NAMALWA (cell line): ENCODE results near the gene MME.

Experiments used
- DNase-seq: peaks from one replicate; pipeline ENCODE4 v3.0.0-alpha.2; 2015; ENCODE audit warnings: low spot score

The MME gene

GRCh38 chr3:155079746-155080487 is at the start of gene MME:
Gene MME, plus strand, starts transcription at chr3:155080319. Its CDS starts 3,849 bp downstream, at chr3:155084168.
- peak; percentile 75 for DNase-seq

GRCh38 chr3:155031186-155031585 is 48.9 kb upstream of the MME start:
- no peak for DNase-seq

- no peak for DNase-seq
These were observed 47.2 kb upstream of the MME start for GRCh38 chr3:155032918-155033317.

- DNase-seq, result no peak
These were observed 45.3 kb upstream of the MME start for GRCh38 chr3:155034786-155035185.

GRCh38 chr3:155035553-155035952 is 44.6 kb upstream of the MME start:
- no peak for DNase-seq

- no peak for DNase-seq
These were observed 42.5 kb upstream of the MME start for GRCh38 chr3:155037508-155038202.

GRCh38 chr3:155038203-155038554 is 41.9 kb upstream of the MME start:
- DNase-seq, result no peak

- DNase-seq, result no peak
These were observed 33.2 kb upstream of the MME start for GRCh38 chr3:155046935-155047334.

GRCh38 chr3:155047672-155048071 is 32.4 kb upstream of the MME start:
- no peak for DNase-seq

GRCh38 chr3:155049959-155050358 is 30.2 kb upstream of the MME start:
- no peak for DNase-seq

- DNase-seq, result no peak
These were observed 27.6 kb upstream of the MME start for GRCh38 chr3:155052470-155052869.

- DNase-seq, result no peak
These were observed 26.4 kb upstream of the MME start for GRCh38 chr3:155053756-155054155.

- DNase-seq, result peak; percentile 12
These were observed 15.2 kb upstream of the MME start for GRCh38 chr3:155064920-155065319.

- DNase-seq, result peak; percentile 48
These were observed 14.6 kb upstream of the MME start for GRCh38 chr3:155065537-155065936.

- no peak for DNase-seq
These were observed 10.4 kb upstream of the MME start for GRCh38 chr3:155069729-155070128.

GRCh38 chr3:155070316-155070715 is 9.8 kb upstream of the MME start:
- no peak for DNase-seq

GRCh38 chr3:155070932-155071387 is 9.2 kb upstream of the MME start:
- DNase-seq, result no peak

- no peak for DNase-seq
These were observed 4.9 kb upstream of the MME start for GRCh38 chr3:155075200-155075599.

- no peak for DNase-seq
These were observed 3.2 kb upstream of the MME start for GRCh38 chr3:155076888-155077287.

GRCh38 chr3:155078711-155079467 is 1.2 kb upstream of the MME start:
- DNase-seq, result peak; percentile 43

GRCh38 chr3:155079468-155079745 is 712 bp upstream of the MME start:
- DNase-seq, result peak; percentile 82

GRCh38 chr3:155080692-155081091 is 573 bp downstream of the MME start:
- peak; percentile 64 for DNase-seq

GRCh38 chr3:155083313-155083905 is 3.3 kb downstream of the MME start:
- DNase-seq, result no peak
